ENCODE data around the gene ENOX1.

The ENOX1 gene

DNA sequence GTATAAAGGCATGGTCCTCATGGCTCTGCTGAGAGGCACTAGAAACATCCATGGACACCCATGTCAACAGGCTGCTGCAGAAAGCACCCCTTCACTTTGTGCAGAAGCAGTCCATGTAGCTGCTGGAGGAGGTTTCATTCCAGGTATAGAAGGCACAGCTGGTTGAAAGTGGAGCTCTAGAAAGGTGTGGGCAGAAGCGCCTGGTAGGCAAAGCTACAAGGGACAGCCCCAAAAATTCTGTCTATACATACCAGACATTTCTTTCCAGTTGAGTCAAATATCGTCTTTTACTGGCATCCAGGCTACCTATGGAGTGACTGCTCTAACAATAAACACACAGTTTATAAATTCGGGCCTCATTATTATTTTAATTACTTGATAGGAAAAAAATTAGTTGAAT lies 129.3 kb downstream of the ENOX1 start:
- no peak for TF ChIP-seq ZNF501 (tag by site-specific recombination; IDR thresholded peaks at IDR 0.05)
- TF ChIP-seq TRIM28 (IDR thresholded peaks at IDR 0.05; ENCODE audit: borderline replicate concordance, low read length) = no peak
- no peak for TF ChIP-seq BCL11B (tag by site-specific recombination; IDR thresholded peaks at IDR 0.05; ENCODE audit: low read depth)
- no peak for TF ChIP-seq MYNN (tag by site-specific recombination; IDR thresholded peaks at IDR 0.05; ENCODE audit: borderline replicate concordance)
- TF ChIP-seq, protein P1, sequence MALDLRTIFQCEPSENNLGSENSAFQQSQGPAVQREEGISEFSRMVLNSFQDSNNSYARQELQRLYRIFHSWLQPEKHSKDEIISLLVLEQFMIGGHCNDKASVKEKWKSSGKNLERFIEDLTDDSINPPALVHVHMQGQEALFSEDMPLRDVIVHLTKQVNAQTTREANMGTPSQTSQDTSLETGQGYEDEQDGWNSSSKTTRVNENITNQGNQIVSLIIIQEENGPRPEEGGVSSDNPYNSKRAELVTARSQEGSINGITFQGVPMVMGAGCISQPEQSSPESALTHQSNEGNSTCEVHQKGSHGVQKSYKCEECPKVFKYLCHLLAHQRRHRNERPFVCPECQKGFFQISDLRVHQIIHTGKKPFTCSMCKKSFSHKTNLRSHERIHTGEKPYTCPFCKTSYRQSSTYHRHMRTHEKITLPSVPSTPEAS (tag by site-specific recombination; IDR thresholded peaks at IDR 0.05) = no peak
- TF ChIP-seq ZNF621 (tag by site-specific recombination; IDR thresholded peaks at IDR 0.05) = no peak
- TF ChIP-seq, protein P2, sequence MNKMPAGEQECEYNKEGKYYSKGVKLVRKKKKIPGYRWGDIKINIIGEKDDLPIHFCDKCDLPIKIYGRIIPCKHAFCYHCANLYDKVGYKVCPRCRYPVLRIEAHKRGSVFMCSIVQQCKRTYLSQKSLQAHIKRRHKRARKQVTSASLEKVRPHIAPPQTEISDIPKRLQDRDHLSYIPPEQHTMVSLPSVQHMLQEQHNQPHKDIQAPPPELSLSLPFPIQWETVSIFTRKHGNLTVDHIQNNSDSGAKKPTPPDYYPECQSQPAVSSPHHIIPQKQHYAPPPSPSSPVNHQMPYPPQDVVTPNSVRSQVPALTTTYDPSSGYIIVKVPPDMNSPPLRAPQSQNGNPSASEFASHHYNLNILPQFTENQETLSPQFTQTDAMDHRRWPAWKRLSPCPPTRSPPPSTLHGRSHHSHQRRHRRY (tag by site-specific recombination; IDR thresholded peaks at IDR 0.05) = no peak
- no peak for TF ChIP-seq ZNF596 (tag by site-specific recombination; IDR thresholded peaks at IDR 0.05)
- TF ChIP-seq, protein P3, sequence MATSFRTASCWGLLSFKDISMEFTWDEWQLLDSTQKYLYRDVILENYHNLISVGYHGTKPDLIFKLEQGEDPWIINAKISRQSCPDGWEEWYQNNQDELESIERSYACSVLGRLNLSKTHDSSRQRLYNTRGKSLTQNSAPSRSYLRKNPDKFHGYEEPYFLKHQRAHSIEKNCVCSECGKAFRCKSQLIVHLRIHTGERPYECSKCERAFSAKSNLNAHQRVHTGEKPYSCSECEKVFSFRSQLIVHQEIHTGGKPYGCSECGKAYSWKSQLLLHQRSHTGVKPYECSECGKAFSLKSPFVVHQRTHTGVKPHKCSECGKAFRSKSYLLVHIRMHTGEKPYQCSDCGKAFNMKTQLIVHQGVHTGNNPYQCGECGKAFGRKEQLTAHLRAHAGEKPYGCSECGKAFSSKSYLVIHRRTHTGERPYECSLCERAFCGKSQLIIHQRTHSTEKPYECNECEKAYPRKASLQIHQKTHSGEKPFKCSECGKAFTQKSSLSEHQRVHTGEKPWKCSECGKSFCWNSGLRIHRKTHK (tag by site-specific recombination; IDR thresholded peaks at IDR 0.05) = no peak
- TF ChIP-seq ZNF768 (tag by site-specific recombination; IDR thresholded peaks at IDR 0.05) = no peak
- TF ChIP-seq ZNF404 (tag by site-specific recombination; IDR thresholded peaks at IDR 0.05) = no peak
- TF ChIP-seq HOXD13 (CRISPR knock-in tag; IDR thresholded peaks at IDR 0.05; ENCODE audit: borderline replicate concordance) = no peak
- TF ChIP-seq ZNF830 (tag by site-specific recombination; IDR thresholded peaks at IDR 0.05; ENCODE audit: low read depth) = no peak
- no peak for TF ChIP-seq OSR2 (tag by site-specific recombination; IDR thresholded peaks at IDR 0.05)
- no peak for TF ChIP-seq ZNF184 (tag by site-specific recombination; IDR thresholded peaks at IDR 0.05)
- no peak for TF ChIP-seq ZNF660 (tag by site-specific recombination; IDR thresholded peaks at IDR 0.05)
- TF ChIP-seq ZBTB44 (tag by site-specific recombination; IDR thresholded peaks at IDR 0.05) = no peak
- no peak for TF ChIP-seq ZFP37 (tag by site-specific recombination; IDR thresholded peaks at IDR 0.05)
- TF ChIP-seq PRDM6 (tag by site-specific recombination; IDR thresholded peaks at IDR 0.05) = no peak
- TF ChIP-seq ZNF133 (tag by site-specific recombination; IDR thresholded peaks at IDR 0.05) = no peak
- Histone ChIP-seq H3K36me3 (ENCODE audit: control insufficient read depth in 2 of 2, insufficient read depth in 1 of 2, low read length in 2 of 2) (no peaks in the 10 kb centered on the region), H3K27ac (ENCODE audit: extremely low read depth, low read depth, low read length) (no peak overlapping the region), H3K4me3 (ENCODE audit: low read depth, low read length) (no peak overlapping the region), H3K4me1 (ENCODE audit: control insufficient read depth, insufficient read depth, low read length) (no peaks in the 10 kb centered on the region), H3K9me3 (ENCODE audit: control insufficient read depth, insufficient read depth, low read depth, low read length) (no peaks in the 10 kb centered on the region)
- CTCF ChIA-PET = no interaction called here
- POLR2A ChIA-PET = no interaction called here

- H3K36me3 ChIP-seq (ENCODE audit: control insufficient read depth in 2 of 2, insufficient read depth in 1 of 2, low read length in 2 of 2) = no peaks in the 10 kb centered on the region
- no peak overlapping the region for H3K4me3 ChIP-seq (ENCODE audit: low read depth, low read length)
- ChIA-PET CTCF (no interaction called here), POLR2A (no interaction called here)
- TF ChIP-seq ZNF624 (tag by site-specific recombination; IDR thresholded peaks at IDR 0.05) (no peak), ZNF394 (tag by site-specific recombination; IDR thresholded peaks at IDR 0.05; ENCODE audit: borderline replicate concordance) (no peak), ZNF639 (tag by site-specific recombination; IDR thresholded peaks at IDR 0.05) (no peak), ZSCAN30 (tag by site-specific recombination; IDR thresholded peaks at IDR 0.05) (no peak), ATF2 (tag by site-specific recombination; IDR thresholded peaks at IDR 0.05; ENCODE audit: low read depth) (no peak), ZNF10 (tag by site-specific recombination; IDR thresholded peaks at IDR 0.05) (peak; percentile 96)
- H3K27ac ChIP-seq (ENCODE audit: extremely low read depth, low read depth, low read length) = no peak overlapping the region
- no peaks in the 10 kb centered on the region for H3K4me1 ChIP-seq (ENCODE audit: control insufficient read depth, insufficient read depth, low read length)
- H3K9me3 ChIP-seq (ENCODE audit: control insufficient read depth, insufficient read depth, low read depth, low read length) = no peaks in the 10 kb centered on the region
These were observed 132.8 kb downstream of the ENOX1 start for GRCh38 chr13:43653980-43654379.

Data from HEK293 (cell line).